Mesothelial cell of epicardium (in vitro differentiated cells): ENCODE measurements around the gene ADD2. TPM values are rescaled to one million over a fixed set of nuclear protein-coding genes. Genes with fewer than 3 reads are reported as not detected.
"Not testable (repeated sequence)": the region's sequence is repeated elsewhere in the genome, so short reads cannot be mapped to it uniquely, and the experiment has no call there.

Source experiments
- DNase-seq, 2 experiments: peaks; one replicate each; pipeline ENCODE4 v3.0.0; 2021; ENCODE audit warnings: low spot score in 2 of 2; ENCODE audit not compliant: unreplicated experiment in 2 of 2
- H3K27ac Mint-ChIP-seq: 2 replicates; pipeline ENCODE4 v1.8.0; 2021; ENCODE audit warnings: mixed read lengths
- H3K27me3 Mint-ChIP-seq: 2 replicates; pipeline ENCODE4 v1.8.0; 2021; ENCODE audit warnings: low read depth, mixed read lengths
- H3K36me3 Mint-ChIP-seq: 2 replicates; pipeline ENCODE4 v1.8.0; 2021; ENCODE audit warnings: mixed read lengths
- H3K4me1 Mint-ChIP-seq: 2 replicates; pipeline ENCODE4 v1.8.0; 2021; ENCODE audit warnings: mixed read lengths
- H3K4me3 Mint-ChIP-seq: 2 replicates; pipeline ENCODE4 v1.8.0; 2021; ENCODE audit warnings: mild to moderate bottlenecking, moderate library complexity, mixed read lengths
- H3K9me3 Mint-ChIP-seq: 2 replicates; pipeline ENCODE4 v1.8.0; 2021; ENCODE audit warnings: mixed read lengths
- total RNA-seq: library from RNA; stranded (reverse); gene quantifications from 3 replicates; pipeline ENCODE4 v1.2.1, GENCODE V29; 2021
- TF ChIP-seq, protein P1 (sequence below): fragments of 200-600 bp; sonication (generic); IDR thresholded peaks from one replicate; pipeline ENCODE4 v1.5.0; 2021; ENCODE audit warnings: antibody characterized with exemption; ENCODE audit not compliant: unreplicated experiment

Gene ADD2
- total RNA-seq, 1 donor from 2014 or later: 1.3 TPM

DNA sequence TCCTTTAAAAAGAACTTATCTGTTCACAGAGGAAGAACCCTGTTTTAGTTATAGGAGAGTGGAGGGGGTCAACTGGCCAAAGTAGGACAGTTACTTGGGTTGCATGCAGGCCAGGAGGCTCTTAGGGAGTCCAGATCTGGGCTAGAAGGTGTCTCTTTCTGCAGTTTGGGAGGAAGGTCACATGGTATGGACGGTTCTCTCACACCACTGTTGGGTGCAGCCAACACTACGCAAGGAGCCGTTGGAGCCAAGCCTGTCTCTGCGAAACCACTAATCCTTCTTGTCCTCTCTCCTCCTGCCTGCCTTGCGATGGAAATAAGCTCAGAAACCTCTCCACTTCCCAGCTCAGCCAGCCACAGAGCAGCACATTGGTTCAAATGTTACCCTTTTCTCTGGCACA is 108.4 kb downstream of the ADD2 start:
- Mint-ChIP-seq H3K4me3 (no peak overlapping the region), H3K9me3 (no peaks in the 10 kb centered on the region), H3K27ac (no peak overlapping the region), H3K4me1 (no peaks in the 10 kb centered on the region), H3K27me3 (peaks cover 54% of the 10 kb centered on the region), H3K36me3 (no peaks in the 10 kb centered on the region)
- DNase-seq: peak in 1 of 2 experiments; percentile 11
- TF ChIP-seq, protein P1, sequence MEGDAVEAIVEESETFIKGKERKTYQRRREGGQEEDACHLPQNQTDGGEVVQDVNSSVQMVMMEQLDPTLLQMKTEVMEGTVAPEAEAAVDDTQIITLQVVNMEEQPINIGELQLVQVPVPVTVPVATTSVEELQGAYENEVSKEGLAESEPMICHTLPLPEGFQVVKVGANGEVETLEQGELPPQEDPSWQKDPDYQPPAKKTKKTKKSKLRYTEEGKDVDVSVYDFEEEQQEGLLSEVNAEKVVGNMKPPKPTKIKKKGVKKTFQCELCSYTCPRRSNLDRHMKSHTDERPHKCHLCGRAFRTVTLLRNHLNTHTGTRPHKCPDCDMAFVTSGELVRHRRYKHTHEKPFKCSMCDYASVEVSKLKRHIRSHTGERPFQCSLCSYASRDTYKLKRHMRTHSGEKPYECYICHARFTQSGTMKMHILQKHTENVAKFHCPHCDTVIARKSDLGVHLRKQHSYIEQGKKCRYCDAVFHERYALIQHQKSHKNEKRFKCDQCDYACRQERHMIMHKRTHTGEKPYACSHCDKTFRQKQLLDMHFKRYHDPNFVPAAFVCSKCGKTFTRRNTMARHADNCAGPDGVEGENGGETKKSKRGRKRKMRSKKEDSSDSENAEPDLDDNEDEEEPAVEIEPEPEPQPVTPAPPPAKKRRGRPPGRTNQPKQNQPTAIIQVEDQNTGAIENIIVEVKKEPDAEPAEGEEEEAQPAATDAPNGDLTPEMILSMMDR: no peak

DNA sequence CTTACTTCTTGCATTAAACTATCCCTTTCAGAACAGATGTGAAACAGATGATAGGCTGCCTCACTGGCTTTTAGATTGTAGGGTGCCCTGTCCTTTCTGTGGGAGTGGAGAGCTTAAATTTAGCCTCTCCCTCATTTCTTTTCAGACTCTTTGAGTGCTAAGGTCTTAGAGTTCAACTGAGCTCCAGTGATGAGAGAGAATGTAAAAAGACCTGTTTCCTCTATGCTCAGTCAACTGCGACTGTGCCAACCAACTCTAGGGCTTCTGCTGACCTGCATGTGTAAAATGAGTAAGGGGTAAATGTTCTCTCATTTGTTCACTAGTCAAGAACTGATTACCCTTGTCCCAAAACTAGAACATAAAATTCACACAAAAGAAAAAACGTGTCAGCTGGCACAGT is 109.5 kb downstream of the ADD2 start:
- no peak for DNase-seq
- H3K36me3 Mint-ChIP-seq: no peaks in the 10 kb centered on the region
- H3K4me1 Mint-ChIP-seq: no peaks in the 10 kb centered on the region
- TF ChIP-seq, protein P1: no peak
- H3K9me3 Mint-ChIP-seq: no peaks in the 10 kb centered on the region
- H3K27ac Mint-ChIP-seq: no peak overlapping the region
- H3K27me3 Mint-ChIP-seq: peaks cover 64% of the 10 kb centered on the region
- no peak overlapping the region for H3K4me3 Mint-ChIP-seq

DNA sequence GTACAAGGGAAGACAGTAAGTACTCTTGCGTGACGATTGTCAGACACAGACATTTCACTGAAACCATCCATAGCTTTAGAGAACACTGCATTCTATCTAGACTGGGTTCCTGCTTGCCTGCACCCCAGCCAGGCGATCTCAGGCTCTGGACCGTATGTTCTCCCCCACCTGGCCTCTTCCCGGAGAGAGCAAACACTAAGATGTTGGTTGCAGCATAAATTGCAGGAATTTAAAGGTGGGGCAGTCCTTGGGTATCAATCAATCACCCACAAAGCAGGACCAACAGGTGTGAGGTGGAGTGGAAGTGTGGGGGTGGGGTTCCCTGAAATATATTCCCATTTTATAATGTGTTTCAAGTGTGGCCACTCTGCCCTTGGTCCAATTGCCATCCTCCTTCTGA is 110.8 kb downstream of the ADD2 start:
- TF ChIP-seq, protein P1: no peak
- Mint-ChIP-seq H3K27ac (no peak overlapping the region), H3K27me3 (peaks cover 74% of the 10 kb centered on the region), H3K4me3 (no peak overlapping the region), H3K9me3 (no peaks in the 10 kb centered on the region), H3K4me1 (no peaks in the 10 kb centered on the region), H3K36me3 (no peaks in the 10 kb centered on the region)
- peak in 1 of 2 experiments; percentile 6 for DNase-seq

DNA sequence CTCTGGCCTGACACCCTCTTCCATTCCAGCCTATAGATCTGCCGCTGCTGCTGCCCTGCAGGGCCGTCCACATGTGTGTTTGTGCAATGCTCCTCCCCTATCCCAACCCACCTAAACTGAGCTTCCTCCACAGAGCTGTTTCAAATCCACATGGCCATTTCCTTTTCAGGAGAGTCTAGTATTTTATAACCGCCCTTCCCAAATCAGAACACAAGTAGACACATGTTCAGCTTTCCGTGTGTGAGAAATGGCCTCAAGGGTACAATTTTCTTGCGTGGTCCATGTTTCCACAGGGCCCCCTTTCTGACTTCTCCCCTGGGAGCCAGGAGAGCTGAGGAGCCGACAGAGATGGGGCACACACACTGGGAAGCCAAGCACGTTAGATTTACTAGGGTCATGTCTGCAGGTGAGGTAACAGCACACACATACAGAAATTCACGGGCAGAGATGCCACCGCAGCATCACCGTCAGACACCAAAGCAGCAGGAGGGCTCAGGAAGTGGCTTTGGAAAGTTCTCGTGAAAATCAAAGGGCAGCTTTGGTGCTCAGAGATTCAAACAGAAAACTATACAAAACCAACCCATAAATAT is 111.5 kb downstream of the ADD2 start:
- Mint-ChIP-seq H3K4me3 (no peak overlapping the region), H3K4me1 (no peaks in the 10 kb centered on the region), H3K27me3 (peaks cover 81% of the 10 kb centered on the region), H3K36me3 (no peaks in the 10 kb centered on the region), H3K9me3 (peaks cover 7% of the 10 kb centered on the region), H3K27ac (no peak overlapping the region)
- TF ChIP-seq, protein P1: no peak
- peak in 1 of 2 experiments; percentile 10 for DNase-seq

DNA sequence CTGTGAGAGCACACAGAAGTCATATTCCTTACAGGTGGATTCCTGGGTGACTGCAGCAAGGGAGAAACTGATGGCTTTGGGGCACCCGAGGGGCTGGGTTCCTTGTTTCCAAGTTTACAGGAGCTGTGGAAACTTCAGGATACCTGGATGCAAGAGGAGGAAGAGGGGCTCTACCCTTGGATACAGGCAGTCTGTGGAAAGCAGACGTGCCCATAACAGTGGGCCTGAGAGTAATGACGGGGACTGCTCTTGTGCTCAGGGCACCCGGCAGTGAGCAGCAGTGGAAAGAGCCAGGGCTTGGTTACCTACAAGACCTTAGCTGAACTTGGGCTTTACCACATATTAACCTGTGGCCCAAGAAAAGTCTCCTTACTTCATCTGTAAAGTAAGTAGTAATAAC is 112.2 kb downstream of the ADD2 start:
- TF ChIP-seq, protein P1: no peak
- peak in 1 of 2 experiments; percentile 33 for DNase-seq
- Mint-ChIP-seq H3K4me3 (no peak overlapping the region), H3K27me3 (peaks cover 89% of the 10 kb centered on the region), H3K9me3 (peaks cover 12% of the 10 kb centered on the region), H3K27ac (no peak overlapping the region), H3K4me1 (no peaks in the 10 kb centered on the region), H3K36me3 (no peaks in the 10 kb centered on the region)

DNA sequence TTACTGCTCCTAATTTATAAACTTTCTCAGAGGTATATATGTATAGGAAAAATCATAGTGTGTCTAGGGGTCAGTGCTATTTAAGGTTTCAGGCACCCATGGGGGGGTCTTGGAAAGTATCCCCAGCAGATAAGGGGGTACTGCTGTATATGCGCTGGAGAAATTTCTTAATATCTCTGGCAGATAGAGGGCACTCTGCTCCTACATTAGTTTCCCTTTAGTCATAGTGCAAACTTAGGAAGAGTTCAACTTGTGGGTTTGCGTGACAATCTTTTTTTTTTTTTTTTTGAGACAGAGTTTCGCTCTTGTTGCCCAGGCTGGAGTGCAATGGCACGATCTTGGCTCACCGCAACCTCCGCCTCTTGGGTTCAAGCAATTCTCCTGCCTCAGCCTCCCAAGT is 112.8 kb downstream of the ADD2 start:
- Mint-ChIP-seq H3K27me3 (peaks cover 90% of the 10 kb centered on the region), H3K9me3 (peaks cover 12% of the 10 kb centered on the region)
- not testable (repeated sequence) for H3K36me3 Mint-ChIP-seq, H3K4me1 Mint-ChIP-seq, H3K27ac Mint-ChIP-seq, H3K4me3 Mint-ChIP-seq
- peak in 1 of 2 experiments; percentile 16 for DNase-seq
